AG04450 (cell line): ENCODE results near the gene TAT. TPM values are rescaled to one million over a fixed set of nuclear protein-coding genes. Genes with fewer than 3 reads are reported as not detected.
"Not testable (repeated sequence)": the region's sequence is repeated elsewhere in the genome, so short reads cannot be mapped to it uniquely, and the experiment has no call there.

Source experiments
- CTCF ChIA-PET: fragments of 300-600, 350-600 bp; formaldehyde crosslinking; extraction: SDS; loops from one replicate; lab custom pipeline; 2022; ENCODE audit warnings: antibody characterized with exemption, inconsistent platforms; lab: Charles Lee
- POLR2A ChIA-PET: fragments of 350-600 bp; formaldehyde crosslinking; extraction: SDS; loops from one replicate; lab custom pipeline; 2021; ENCODE audit warnings: antibody characterized with exemption, inconsistent platforms; lab: Yijun Ruan, JAX
- DNase-seq: peaks from one replicate; pipeline ENCODE4 v3.0.0-alpha.2; 2011; ENCODE audit warnings: low read depth, low spot score
- H3K27ac ChIP-seq: one replicate; pipeline ENCODE4 v1.5.1; 2012; ENCODE audit warnings: low read depth, low read length, control low read depth
- H3K27me3 ChIP-seq: one replicate; pipeline ENCODE4 v1.6.0; 2012; ENCODE audit warnings: low read length; ENCODE audit not compliant: control insufficient read depth, insufficient read depth
- H3K4me3 ChIP-seq: 2 replicates; pipeline ENCODE4 v1.5.1; 2011; ENCODE audit warnings: mild to moderate bottlenecking, low read depth, low read length, control low read depth
- H3K9me3 ChIP-seq: 2 replicates; pipeline ENCODE4 v1.5.1; 2012; ENCODE audit warnings: low read length; ENCODE audit not compliant: control insufficient read depth, insufficient read depth
- polyA plus RNA-seq: library from polyadenylated mRNA; depleted of rRNA; stranded (reverse); fragments of >200 nt; gene quantifications from 2 replicates; pipeline ENCODE4 v1.2.3, GENCODE V29; 2011
- TF ChIP-seq, protein P1 (sequence below): IDR thresholded peaks from 2 replicates; pipeline ENCODE4 v1.5.1; 2011; ENCODE audit warnings: low read depth, low read length, control low read depth, inconsistent platforms

The TAT gene
- polyA plus RNA-seq, 1 experiment, result not detected

DNA sequence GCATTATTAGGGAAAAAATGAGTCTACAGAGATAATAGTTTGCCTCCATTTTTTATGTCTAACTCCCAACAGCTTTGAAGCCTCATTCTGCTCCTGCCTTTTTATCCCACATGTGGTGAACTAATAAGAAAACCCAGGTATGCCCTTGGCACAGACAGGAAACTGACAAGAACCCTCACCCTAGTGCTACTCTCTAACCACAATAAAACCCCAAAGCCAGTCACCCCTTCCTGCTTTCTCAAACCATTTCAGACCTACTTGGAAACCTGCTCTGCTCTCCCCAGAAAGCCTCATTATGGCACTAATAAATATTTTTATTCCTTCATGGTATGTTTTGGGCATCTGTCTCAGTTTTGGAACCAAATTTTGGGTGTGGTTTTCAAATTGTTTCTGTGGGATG is 45.2 kb upstream of the TAT start:
- ChIA-PET POLR2A (no interaction called here), CTCF (interaction anchor here (0.7 to 1.8 kb wide), 2 partner anchors 11 to 213 kb away, joined by 4 to 15 read pairs; no protein-coding TSS in a partner anchor)
- H3K27me3 ChIP-seq, result peaks cover 20% of the 10 kb centered on the region
- DNase-seq, result no peak
- no peaks in the 10 kb centered on the region; the same call in 1 of the 2 replicates for H3K9me3 ChIP-seq
- H3K27ac ChIP-seq, result no peak overlapping the region
- TF ChIP-seq, protein P1, sequence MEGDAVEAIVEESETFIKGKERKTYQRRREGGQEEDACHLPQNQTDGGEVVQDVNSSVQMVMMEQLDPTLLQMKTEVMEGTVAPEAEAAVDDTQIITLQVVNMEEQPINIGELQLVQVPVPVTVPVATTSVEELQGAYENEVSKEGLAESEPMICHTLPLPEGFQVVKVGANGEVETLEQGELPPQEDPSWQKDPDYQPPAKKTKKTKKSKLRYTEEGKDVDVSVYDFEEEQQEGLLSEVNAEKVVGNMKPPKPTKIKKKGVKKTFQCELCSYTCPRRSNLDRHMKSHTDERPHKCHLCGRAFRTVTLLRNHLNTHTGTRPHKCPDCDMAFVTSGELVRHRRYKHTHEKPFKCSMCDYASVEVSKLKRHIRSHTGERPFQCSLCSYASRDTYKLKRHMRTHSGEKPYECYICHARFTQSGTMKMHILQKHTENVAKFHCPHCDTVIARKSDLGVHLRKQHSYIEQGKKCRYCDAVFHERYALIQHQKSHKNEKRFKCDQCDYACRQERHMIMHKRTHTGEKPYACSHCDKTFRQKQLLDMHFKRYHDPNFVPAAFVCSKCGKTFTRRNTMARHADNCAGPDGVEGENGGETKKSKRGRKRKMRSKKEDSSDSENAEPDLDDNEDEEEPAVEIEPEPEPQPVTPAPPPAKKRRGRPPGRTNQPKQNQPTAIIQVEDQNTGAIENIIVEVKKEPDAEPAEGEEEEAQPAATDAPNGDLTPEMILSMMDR, result no peak
- no peak overlapping the region for H3K4me3 ChIP-seq

DNA sequence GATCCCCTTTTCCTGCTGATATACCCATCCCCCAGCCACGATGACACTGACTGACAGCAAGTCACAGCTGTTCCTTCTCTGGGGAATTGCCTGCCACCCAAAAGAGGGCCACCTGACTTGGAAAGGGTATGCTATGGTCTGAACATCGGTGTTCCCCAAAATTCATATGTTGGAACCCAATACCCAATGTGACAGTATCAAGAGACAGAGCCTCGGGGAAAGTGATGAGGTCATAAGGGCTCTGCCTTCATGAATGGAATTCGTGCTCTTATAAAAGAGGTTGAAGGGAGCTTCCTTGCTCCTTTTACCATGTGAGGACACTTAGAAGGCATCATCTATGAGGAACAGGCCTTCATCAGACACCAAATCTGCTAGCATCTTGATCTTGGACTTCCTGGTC is 41.5 kb upstream of the TAT start:
- CTCF ChIA-PET, result no interaction called here
- no peak for DNase-seq
- H3K9me3 ChIP-seq, result no peaks in the 10 kb centered on the region
- no peak overlapping the region for H3K27ac ChIP-seq
- no peaks in the 10 kb centered on the region for H3K27me3 ChIP-seq
- H3K4me3 ChIP-seq, result no peak overlapping the region
- POLR2A ChIA-PET, result no interaction called here
- TF ChIP-seq, protein P1, result no peak

DNA sequence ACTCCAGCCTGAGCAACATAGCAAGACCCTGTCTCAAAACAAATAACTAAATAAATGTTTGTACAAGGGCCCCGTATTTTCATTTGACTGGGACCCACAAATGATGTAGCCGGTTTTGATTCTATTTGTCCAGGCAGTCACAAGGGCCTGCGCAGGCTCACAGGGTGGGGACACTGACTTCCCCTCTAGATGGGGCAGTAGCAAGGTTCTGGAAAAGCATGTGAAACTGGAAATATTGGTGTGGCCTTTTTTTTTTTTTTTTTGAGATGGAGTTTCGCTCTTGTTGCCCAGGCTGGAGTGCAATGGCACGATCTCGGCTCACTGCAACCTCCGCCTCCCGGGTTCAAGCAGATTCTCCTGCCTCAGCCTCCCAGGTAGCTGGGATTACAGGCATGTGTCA is 38.1 kb upstream of the TAT start:
- H3K27ac ChIP-seq, POLR2A ChIA-PET, DNase-seq, H3K4me3 ChIP-seq, H3K9me3 ChIP-seq, H3K27me3 ChIP-seq, CTCF ChIA-PET: not testable (repeated sequence)

DNA sequence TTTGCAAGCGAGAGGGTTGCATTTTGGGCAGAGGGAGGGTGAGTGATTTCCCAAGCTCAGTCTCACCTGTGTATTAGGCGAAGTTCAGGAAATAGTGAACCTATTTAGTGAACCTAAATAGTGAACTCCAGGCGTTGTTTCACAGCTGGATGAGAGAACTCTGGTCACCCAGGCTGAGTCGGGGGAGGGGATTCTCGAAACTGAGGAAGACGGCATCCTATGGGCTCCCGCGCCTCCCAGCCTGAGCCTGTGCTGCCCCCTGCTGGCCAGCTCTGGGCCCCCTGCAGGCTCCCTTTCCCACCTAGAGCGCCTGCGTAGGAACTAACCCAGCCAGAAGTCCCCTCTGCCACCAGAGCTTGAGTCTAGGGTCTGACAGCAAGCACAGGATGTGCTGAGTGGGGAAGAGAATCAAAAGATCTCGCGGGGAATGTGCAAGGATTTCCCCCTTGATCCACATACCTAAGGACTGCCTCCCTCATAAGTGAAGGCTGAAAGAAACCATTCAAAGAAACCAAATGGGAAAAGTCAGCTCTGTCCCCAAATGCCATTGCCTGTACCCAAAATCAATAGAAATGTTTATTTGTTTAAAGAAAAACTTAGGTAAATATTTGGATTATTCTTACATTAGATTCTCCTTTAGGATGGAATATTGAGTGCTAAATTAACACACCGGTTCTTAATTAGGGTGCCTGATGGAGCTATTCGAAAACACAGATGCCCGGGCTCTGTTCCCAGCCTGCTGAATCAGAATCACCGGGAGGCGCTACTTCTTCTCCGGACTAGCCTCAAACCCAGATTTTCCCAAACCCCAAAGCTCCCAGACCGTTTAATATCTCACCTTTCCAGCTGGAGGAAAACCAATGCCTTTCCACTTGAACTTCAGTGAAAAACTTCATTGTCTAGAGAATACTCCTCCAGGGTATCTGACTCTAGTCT is 34.3 kb upstream of the TAT start:
- Histone ChIP-seq H3K27ac (no peak overlapping the region), H3K9me3 (no peaks in the 10 kb centered on the region), H3K4me3 (no peak overlapping the region), H3K27me3 (peaks cover 3% of the 10 kb centered on the region)
- ChIA-PET CTCF (interaction anchor here (0.6 to 2.6 kb wide), 38 partner anchors 9 to 372 kb away, joined by 3 to 27 read pairs (median 6); partner anchors contain the start of gene TAT), POLR2A (no interaction called here)
- no peak for DNase-seq
- TF ChIP-seq, protein P1, result peak; percentile 82

DNA sequence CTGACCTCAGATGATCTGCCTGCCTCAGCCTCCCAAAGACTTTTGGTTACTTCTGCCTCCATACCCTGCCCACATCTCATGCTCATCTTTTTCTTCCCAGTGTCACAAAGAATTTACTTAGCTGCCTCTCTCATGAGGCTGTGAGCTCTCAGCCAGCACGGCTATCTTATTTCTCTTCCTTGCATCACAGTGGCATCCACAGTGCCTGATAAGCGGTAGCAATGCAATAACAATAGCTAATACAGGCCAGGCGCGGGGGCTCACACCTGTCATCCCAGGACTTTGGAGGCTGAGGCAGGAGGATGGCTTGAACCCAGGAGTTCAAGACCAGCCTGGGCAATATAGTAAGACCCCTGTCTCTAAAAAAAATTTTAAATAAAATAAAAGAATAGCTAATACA is 33.6 kb upstream of the TAT start:
- Histone ChIP-seq H3K27ac (no peak overlapping the region), H3K9me3 (no peaks in the 10 kb centered on the region), H3K4me3 (no peak overlapping the region), H3K27me3 (peaks cover 3% of the 10 kb centered on the region)
- TF ChIP-seq, protein P1, result no peak
- ChIA-PET POLR2A (no interaction called here), CTCF (interaction anchor here (0.6 to 2.6 kb wide), 34 partner anchors 10 to 319 kb away, joined by 3 to 27 read pairs (median 6); partner anchors contain the start of gene TAT)
- DNase-seq, result no peak
